KMS-11 (cell line): ENCODE data around the gene ADAM33.

Experiments
- H2AFZ ChIP-seq: fragments of 200-600 bp; sonication (generic); 2 replicates; pipeline ENCODE4 v1.6.1; 2016; ENCODE audit warnings: antibody characterized with exemption, mixed run types, low read depth
- H3K27ac ChIP-seq: fragments of 200-600 bp; sonication (generic); 2 replicates; pipeline ENCODE4 v1.6.1; 2016; ENCODE audit warnings: mild to moderate bottlenecking, mixed run types
- H3K27me3 ChIP-seq: fragments of 200-600 bp; sonication (generic); 2 replicates; pipeline ENCODE4 v1.6.1; 2017; ENCODE audit warnings: mild to moderate bottlenecking, low read depth, mixed run types, moderate library complexity; ENCODE audit not compliant: insufficient read depth
- H3K36me3 ChIP-seq: fragments of 200-600 bp; sonication (generic); 2 replicates; pipeline ENCODE4 v1.6.1; 2017; ENCODE audit warnings: mild to moderate bottlenecking, mixed run types; ENCODE audit not compliant: insufficient read depth
- H3K4me1 ChIP-seq: fragments of 200-600 bp; sonication (generic); 2 replicates; pipeline ENCODE4 v1.6.1; 2016; ENCODE audit warnings: mild to moderate bottlenecking, low read depth, mixed run types; ENCODE audit not compliant: poor library complexity, severe bottlenecking
- H3K4me2 ChIP-seq: fragments of 200-600 bp; sonication (generic); 2 replicates; pipeline ENCODE4 v1.7.0; 2016; ENCODE audit warnings: mild to moderate bottlenecking, mixed run types
- H3K4me3 ChIP-seq: fragments of 200-600 bp; sonication (generic); IDR thresholded peaks from 2 replicates; pipeline ENCODE4 v1.6.1; 2017; ENCODE audit warnings: low read depth, low read length, mixed read lengths; ENCODE audit not compliant: insufficient read depth
- H3K79me2 ChIP-seq: fragments of 200-600 bp; sonication (generic); 2 replicates; pipeline ENCODE4 v1.6.1; 2016; ENCODE audit warnings: low read depth, mixed run types; ENCODE audit not compliant: insufficient read depth
- H3K9ac ChIP-seq: fragments of 200-600 bp; sonication (generic); 2 replicates; pipeline ENCODE4 v1.6.1; 2016; ENCODE audit warnings: mild to moderate bottlenecking, mixed run types
- H4K20me1 ChIP-seq: fragments of 200-600 bp; sonication (generic); 2 replicates; pipeline ENCODE4 v1.6.1; 2016; ENCODE audit warnings: mild to moderate bottlenecking, mixed run types; ENCODE audit not compliant: insufficient read depth
- TF ChIP-seq, protein P1 (sequence below): fragments of 200-600 bp; sonication (generic); conservative IDR thresholded peaks from 2 replicates; pipeline ENCODE4 v1.6.1; 2017; ENCODE audit warnings: low read depth, mild to moderate bottlenecking, antibody characterized with exemption, low read length, moderate library complexity, mixed read lengths

The ADAM33 gene, protein sequence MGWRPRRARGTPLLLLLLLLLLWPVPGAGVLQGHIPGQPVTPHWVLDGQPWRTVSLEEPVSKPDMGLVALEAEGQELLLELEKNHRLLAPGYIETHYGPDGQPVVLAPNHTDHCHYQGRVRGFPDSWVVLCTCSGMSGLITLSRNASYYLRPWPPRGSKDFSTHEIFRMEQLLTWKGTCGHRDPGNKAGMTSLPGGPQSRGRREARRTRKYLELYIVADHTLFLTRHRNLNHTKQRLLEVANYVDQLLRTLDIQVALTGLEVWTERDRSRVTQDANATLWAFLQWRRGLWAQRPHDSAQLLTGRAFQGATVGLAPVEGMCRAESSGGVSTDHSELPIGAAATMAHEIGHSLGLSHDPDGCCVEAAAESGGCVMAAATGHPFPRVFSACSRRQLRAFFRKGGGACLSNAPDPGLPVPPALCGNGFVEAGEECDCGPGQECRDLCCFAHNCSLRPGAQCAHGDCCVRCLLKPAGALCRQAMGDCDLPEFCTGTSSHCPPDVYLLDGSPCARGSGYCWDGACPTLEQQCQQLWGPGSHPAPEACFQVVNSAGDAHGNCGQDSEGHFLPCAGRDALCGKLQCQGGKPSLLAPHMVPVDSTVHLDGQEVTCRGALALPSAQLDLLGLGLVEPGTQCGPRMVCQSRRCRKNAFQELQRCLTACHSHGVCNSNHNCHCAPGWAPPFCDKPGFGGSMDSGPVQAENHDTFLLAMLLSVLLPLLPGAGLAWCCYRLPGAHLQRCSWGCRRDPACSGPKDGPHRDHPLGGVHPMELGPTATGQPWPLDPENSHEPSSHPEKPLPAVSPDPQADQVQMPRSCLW

GRCh38 chr20:3681931-3682781 is at the start of gene ADAM33:
Gene ADAM33, minus strand, starts transcription at chr20:3682010. Its CDS starts 6 bp downstream, at chr20:3682004.
- no peaks in the 10 kb centered on the region for H3K27me3 ChIP-seq

DNA sequence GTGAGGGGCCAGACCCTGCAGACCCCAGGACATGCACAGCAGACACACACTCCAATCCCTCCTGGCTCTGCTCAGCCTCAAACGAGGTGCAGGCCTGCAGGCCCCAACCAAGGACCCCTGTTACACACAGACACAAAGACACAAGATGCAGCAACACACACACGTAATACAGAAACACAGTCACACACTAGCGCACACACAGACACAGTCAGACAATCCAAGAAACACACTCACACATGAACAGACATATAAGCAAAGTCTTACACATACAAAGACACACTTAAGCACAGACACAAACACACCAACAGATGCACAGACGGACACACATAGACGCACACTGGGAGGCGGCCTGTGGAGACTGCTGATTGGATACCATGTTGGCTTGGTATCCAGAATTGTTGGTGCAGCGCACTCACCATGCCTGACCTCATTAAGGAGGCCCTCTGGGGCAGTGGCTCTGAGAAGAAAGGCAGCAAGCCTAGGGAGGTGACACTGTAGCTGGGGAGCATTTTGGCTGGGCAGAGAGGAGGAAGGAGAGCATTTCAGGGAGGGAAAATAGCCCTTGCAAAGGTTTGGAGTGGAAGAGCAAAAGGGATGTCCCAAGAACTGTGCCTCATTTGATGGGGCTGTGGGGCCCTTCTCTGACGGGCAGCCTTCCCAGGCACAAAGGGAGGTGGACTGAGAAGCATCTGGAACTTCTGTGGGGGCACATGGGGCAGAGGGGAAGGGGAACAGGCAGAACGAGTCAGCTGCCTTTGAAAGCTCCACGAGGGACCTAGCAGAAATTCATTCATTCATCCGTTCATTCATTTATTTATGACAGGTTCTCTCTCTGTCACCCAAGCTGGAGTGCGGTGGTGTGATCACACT is 49.2 kb upstream of the ADAM33 start:
- H4K20me1 ChIP-seq = no peaks in the 10 kb centered on the region
- H3K27ac ChIP-seq = no peak overlapping the region
- no peaks in the 10 kb centered on the region for H3K79me2 ChIP-seq
- no peak overlapping the region for H3K4me2 ChIP-seq
- H3K4me1 ChIP-seq = no peaks in the 10 kb centered on the region
- TF ChIP-seq, protein P1, sequence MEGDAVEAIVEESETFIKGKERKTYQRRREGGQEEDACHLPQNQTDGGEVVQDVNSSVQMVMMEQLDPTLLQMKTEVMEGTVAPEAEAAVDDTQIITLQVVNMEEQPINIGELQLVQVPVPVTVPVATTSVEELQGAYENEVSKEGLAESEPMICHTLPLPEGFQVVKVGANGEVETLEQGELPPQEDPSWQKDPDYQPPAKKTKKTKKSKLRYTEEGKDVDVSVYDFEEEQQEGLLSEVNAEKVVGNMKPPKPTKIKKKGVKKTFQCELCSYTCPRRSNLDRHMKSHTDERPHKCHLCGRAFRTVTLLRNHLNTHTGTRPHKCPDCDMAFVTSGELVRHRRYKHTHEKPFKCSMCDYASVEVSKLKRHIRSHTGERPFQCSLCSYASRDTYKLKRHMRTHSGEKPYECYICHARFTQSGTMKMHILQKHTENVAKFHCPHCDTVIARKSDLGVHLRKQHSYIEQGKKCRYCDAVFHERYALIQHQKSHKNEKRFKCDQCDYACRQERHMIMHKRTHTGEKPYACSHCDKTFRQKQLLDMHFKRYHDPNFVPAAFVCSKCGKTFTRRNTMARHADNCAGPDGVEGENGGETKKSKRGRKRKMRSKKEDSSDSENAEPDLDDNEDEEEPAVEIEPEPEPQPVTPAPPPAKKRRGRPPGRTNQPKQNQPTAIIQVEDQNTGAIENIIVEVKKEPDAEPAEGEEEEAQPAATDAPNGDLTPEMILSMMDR = no peak
- H2AFZ ChIP-seq = no peak overlapping the region
- H3K36me3 ChIP-seq = no peaks in the 10 kb centered on the region
- H3K4me3 ChIP-seq = no peak overlapping the region
- no peak overlapping the region for H3K9ac ChIP-seq
- no peaks in the 10 kb centered on the region for H3K27me3 ChIP-seq

More at GRCh38 chr20:3681931-3682781, at the start of gene ADAM33:
- H3K4me1 ChIP-seq = no peaks in the 10 kb centered on the region
- no peak within 1 kb of the TSS for H3K9ac ChIP-seq
- H3K79me2 ChIP-seq = no peaks in the 10 kb centered on the region
- H3K4me2 ChIP-seq = no peak within 1 kb of the TSS
- H3K27ac ChIP-seq = no peak within 1 kb of the TSS
- no peak within 1 kb of the TSS for H2AFZ ChIP-seq
- H4K20me1 ChIP-seq = no peaks in the 10 kb centered on the region
- no peak within 1 kb of the TSS for H3K4me3 ChIP-seq
- TF ChIP-seq, protein P1 = no peak
- no peaks in the 10 kb centered on the region for H3K36me3 ChIP-seq

- no peak overlapping the region for H3K4me2 ChIP-seq
- H2AFZ ChIP-seq = no peak overlapping the region
- no peak overlapping the region for H3K4me3 ChIP-seq
- no peak overlapping the region for H3K9ac ChIP-seq
- H3K27me3 ChIP-seq = no peaks in the 10 kb centered on the region
- H3K4me1 ChIP-seq = no peaks in the 10 kb centered on the region
- no peaks in the 10 kb centered on the region for H3K79me2 ChIP-seq
- no peak overlapping the region for H3K27ac ChIP-seq
- TF ChIP-seq, protein P1 = no peak
- H3K36me3 ChIP-seq = no peaks in the 10 kb centered on the region
- H4K20me1 ChIP-seq = no peaks in the 10 kb centered on the region
These were observed 48.2 kb upstream of the ADAM33 start for GRCh38 chr20:3729811-3730540.
